Stimulated activated CD8-positive, alpha-beta memory T cell treated with anti-CD3 and anti-CD28 coated beads, Interleukin-12 subunit alpha, Interleukin-12 subunit beta, amount 100 ng/mL, for 1 hour (primary cell): ENCODE measurements around the gene ARPC5.
"Not testable (repeated sequence)": the region's sequence is repeated elsewhere in the genome, so short reads cannot be mapped to it uniquely, and the experiment has no call there.

ENCODE experiments used
- DNase-seq: peaks from one replicate; pipeline ENCODE4 v3.0.0-alpha.2; 2020; ENCODE audit warnings: low read depth

The ARPC5 gene

GRCh38 chr1:183635606-183636333 is at the start of gene ARPC5:
Gene ARPC5 (minus strand): TSS chr1:183635783. CDS start chr1:183635659, 124 bp downstream.
- peak; percentile 89 for DNase-seq

GRCh38 chr1:183685112-183685713 is 49.6 kb upstream of the ARPC5 start:
- no peak for DNase-seq

- DNase-seq = not testable (repeated sequence)
These were observed 43.8 kb upstream of the ARPC5 start for GRCh38 chr1:183679363-183679762.

- no peak for DNase-seq
These were observed 43.2 kb upstream of the ARPC5 start for GRCh38 chr1:183678819-183679218.

GRCh38 chr1:183676586-183677189 is 41.1 kb upstream of the ARPC5 start:
- no peak for DNase-seq

GRCh38 chr1:183675883-183676585 is 40.5 kb upstream of the ARPC5 start:
- no peak for DNase-seq

GRCh38 chr1:183675381-183675780 is 39.8 kb upstream of the ARPC5 start:
- no peak for DNase-seq

GRCh38 chr1:183674886-183675285 is 39.3 kb upstream of the ARPC5 start:
- DNase-seq = no peak

GRCh38 chr1:183674339-183674738 is 38.8 kb upstream of the ARPC5 start:
- DNase-seq = no peak

GRCh38 chr1:183673605-183674323 is 38.2 kb upstream of the ARPC5 start:
- DNase-seq = no peak

- no peak for DNase-seq
These were observed 34.6 kb upstream of the ARPC5 start for GRCh38 chr1:183670169-183670568.

GRCh38 chr1:183656355-183656754 is 20.8 kb upstream of the ARPC5 start:
- DNase-seq = no peak

- peak; percentile 69 for DNase-seq
These were observed 20.0 kb upstream of the ARPC5 start for GRCh38 chr1:183655562-183656075.

GRCh38 chr1:183654706-183655105 is 19.1 kb upstream of the ARPC5 start:
- no peak for DNase-seq

GRCh38 chr1:183653876-183654451 is 18.4 kb upstream of the ARPC5 start:
- DNase-seq = no peak

- no peak for DNase-seq
These were observed 17.8 kb upstream of the ARPC5 start for GRCh38 chr1:183653462-183653794.

- DNase-seq = no peak
These were observed 17.2 kb upstream of the ARPC5 start, which contains the start of gene APOBEC4 for GRCh38 chr1:183652547-183653461. Gene APOBEC4 (minus strand): TSS chr1:183653316. CDS start chr1:183648781, 4,535 bp downstream.

- no peak for DNase-seq
These were observed 16.5 kb upstream of the ARPC5 start for GRCh38 chr1:183652107-183652506.

- DNase-seq = no peak
These were observed 16.0 kb upstream of the ARPC5 start for GRCh38 chr1:183651612-183652011.

GRCh38 chr1:183648042-183648441 is 12.5 kb upstream of the ARPC5 start:
- DNase-seq = no peak
